Left lung (tissue), 10 donors: ENCODE data around the gene KIF5C. TPM values are rescaled to one million over a fixed set of nuclear protein-coding genes. Genes with fewer than 3 reads are reported as not detected.

Experiments used
- ATAC-seq: fragments of 200-7000 bp; cut with Tn5 transposase; one replicate; pipeline ENCODE4 v1.9.1; 2020; ENCODE audit warnings: moderate library complexity
- DNase-seq, 4 donors: peaks; one replicate each; pipeline ENCODE4 v3.0.0-alpha.2; 2013 to 2020
- H3K27ac ChIP-seq, 2 donors: fragments of 200-600 bp; sonication (generic) in 1 of 2; one replicate each; pipeline versions ENCODE4 v1.5.0 to v1.8.0; 2020 to 2021
- H3K27me3 ChIP-seq, 2 donors: fragments of 200-600 bp; sonication (generic) in 1 of 2; one replicate each; pipeline versions ENCODE4 v1.5.0 to v1.8.0; 2020 to 2021
- H3K36me3 ChIP-seq, 2 donors: fragments of 200-600 bp; sonication (generic) in 1 of 2; one replicate each; pipeline versions ENCODE4 v1.5.0 to v1.8.0; 2020 to 2021
- H3K4me1 ChIP-seq, 2 donors: fragments of 200-600 bp; one replicate each; pipeline ENCODE4 v1.8.0; 2021
- H3K4me3 ChIP-seq, 2 donors: fragments of 200-600 bp; sonication (generic) in 1 of 2; one replicate each; pipeline versions ENCODE4 v1.5.0 to v1.8.0; 2020 to 2021; ENCODE audit warnings: mild to moderate bottlenecking in 1 of 2
- H3K9me3 ChIP-seq, 2 donors: fragments of 200-600 bp; sonication (generic) in 1 of 2; one replicate each; pipeline versions ENCODE4 v1.5.0 to v1.8.0; 2020 to 2021
- CTCF ChIP-seq, 2 donors: fragments of 200-600 bp; sonication (generic) in 1 of 2; IDR thresholded peaks; one replicate each; pipeline versions ENCODE4 v1.5.0 to v1.8.0; 2021; ENCODE audit warnings: antibody characterized with exemption in 2 of 2
- intact Hi-C, 2 donors: fragments of 100-400 bp; cut with DNase I; formaldehyde crosslinking; loops; one replicate each; pipeline versions ENCODE4 v1.11.2 to v1.14.2; 2022
- polyA plus RNA-seq, 6 donors: library from polyadenylated mRNA; unstranded; fragments of 120-200 nt; gene quantifications; one replicate each; pipeline ENCODE4 v1.2.1, GENCODE V29; 2013; ENCODE audit not compliant: insufficient read length in 6 of 6
- total RNA-seq, 2 donors: library from RNA; stranded (reverse); fragmentation: NEBNext Ultra II Directional; extraction: Animal tissue kit (Norgen Biotek cat#: 25700); gene quantifications; one replicate each; pipeline ENCODE4 v1.2.1, GENCODE V29; 2021
- donor health status: DM: no; HTN: yes; CAD: no.
- donor health status: DM: no; HTN: no; CAD: no.

The KIF5C gene
- total and polyA plus RNA-seq, 8 donors = 0.92 to 27.4 (median 20.3) TPM

GRCh38 chr2:149063177-149063576, 188.2 kb downstream of the KIF5C start:
- intact Hi-C loops = no loop called here
- TF ChIP-seq CTCF (IDR thresholded peaks at IDR 0.05) = no peak
- no peaks in the 10 kb centered on the region for H3K27me3 ChIP-seq
- H3K27ac ChIP-seq = no peak overlapping the region
- H3K4me3 ChIP-seq = no peak overlapping the region
- no peaks in the 10 kb centered on the region for H3K36me3 ChIP-seq
- DNase-seq (no peak), ATAC-seq (no peak)
- no peaks in the 10 kb centered on the region for H3K4me1 ChIP-seq
- no peaks in the 10 kb centered on the region for H3K9me3 ChIP-seq

- H3K4me3 ChIP-seq = no peak overlapping the region
- DNase-seq (no peak), ATAC-seq (no peak)
- no peaks in the 10 kb centered on the region for H3K4me1 ChIP-seq
- H3K27ac ChIP-seq = no peak overlapping the region
- TF ChIP-seq CTCF (IDR thresholded peaks at IDR 0.05) = no peak
- no peaks in the 10 kb centered on the region for H3K36me3 ChIP-seq
- H3K9me3 ChIP-seq = no peaks in the 10 kb centered on the region
- no peaks in the 10 kb centered on the region for H3K27me3 ChIP-seq
- intact Hi-C loops = no loop called here
Measured at GRCh38 chr2:149064365-149064841, 189.4 kb downstream of the KIF5C start.

GRCh38 chr2:149064856-149065630, 190.0 kb downstream of the KIF5C start:
- no peak overlapping the region for H3K27ac ChIP-seq
- peaks cover 0 to 3% of the 10 kb centered on the region in 2 donors for H3K4me1 ChIP-seq
- intact Hi-C loops = no loop called here
- H3K36me3 ChIP-seq = no peaks in the 10 kb centered on the region
- H3K9me3 ChIP-seq = no peaks in the 10 kb centered on the region
- TF ChIP-seq CTCF (IDR thresholded peaks at IDR 0.05) = no peak
- no peak for DNase-seq
- no peak for ATAC-seq
- no peaks in the 10 kb centered on the region for H3K27me3 ChIP-seq
- H3K4me3 ChIP-seq = no peak overlapping the region

GRCh38 chr2:149068225-149068995, 193.4 kb downstream of the KIF5C start:
- Histone ChIP-seq H3K9me3 (no peaks in the 10 kb centered on the region), H3K36me3 (no peaks in the 10 kb centered on the region), H3K27me3 (no peaks in the 10 kb centered on the region), H3K4me1 (peaks cover 0 to 5% of the 10 kb centered on the region in 2 donors), H3K27ac (no peak overlapping the region), H3K4me3 (no peak overlapping the region)
- no peak for TF ChIP-seq CTCF (IDR thresholded peaks at IDR 0.05)
- intact Hi-C loops = no loop called here
- DNase-seq (no peak), ATAC-seq (no peak)
